Measurements from ENCODE around the gene CD44. TPM values are rescaled to one million over a fixed set of nuclear protein-coding genes. Genes with fewer than 3 reads are reported as not detected.

CD44 gene
- polyA plus RNA-seq, 1 donor from 2014 or later, result 0.77 TPM

DNA sequence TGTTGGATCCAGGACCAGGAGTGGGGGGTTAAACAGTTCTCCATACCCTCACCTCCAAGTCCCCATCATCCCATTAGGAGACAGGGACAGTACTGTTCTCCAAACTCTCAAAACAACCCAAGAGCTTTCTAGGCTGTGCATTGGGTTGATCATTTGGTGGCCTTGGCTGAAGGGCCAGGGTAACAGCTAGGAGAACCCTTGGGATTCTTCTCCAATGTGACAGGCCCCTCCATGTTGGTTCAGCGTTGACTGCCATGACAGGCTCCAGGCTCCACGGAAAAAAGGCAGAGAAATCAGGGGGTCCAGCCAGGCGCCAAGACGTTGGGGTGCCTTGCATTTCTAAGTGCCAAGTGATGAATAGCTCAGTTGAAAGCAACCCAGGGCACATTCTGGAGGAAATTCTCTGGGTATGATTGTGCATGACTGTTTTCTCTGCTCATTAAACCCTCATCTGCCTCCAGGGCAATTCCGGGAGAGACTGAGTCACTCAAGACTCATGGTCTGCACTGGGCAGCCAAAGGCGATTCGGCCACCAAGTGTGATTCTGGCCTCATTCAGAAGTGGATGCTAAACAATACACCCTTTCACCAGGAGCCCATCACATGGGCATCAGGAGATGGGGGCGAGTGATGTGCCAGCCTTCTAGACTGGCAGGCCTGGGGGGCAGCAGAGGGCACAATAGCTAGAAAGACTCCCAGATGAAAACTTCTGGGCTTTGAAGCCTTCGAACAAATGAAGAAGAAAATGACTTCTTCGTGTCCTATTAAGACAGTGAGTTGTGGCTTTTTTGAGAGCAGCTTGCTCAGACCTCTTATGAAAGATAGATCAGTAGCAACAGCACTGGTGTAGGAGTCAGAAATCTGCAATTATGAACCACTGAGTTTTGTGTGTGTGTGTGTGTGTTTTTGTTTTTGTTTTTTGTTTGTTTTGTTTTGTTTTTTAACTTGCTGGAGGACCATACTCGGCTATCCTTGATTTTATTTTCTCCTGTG lies 27.7 kb downstream of the CD44 start:
- H3K27me3 ChIP-seq (ENCODE audit: insufficient read depth, low read depth, low read length), result no peaks in the 10 kb centered on the region
- H3F3A ChIP-seq (ENCODE audit: insufficient read depth, low read length, poor library complexity, severe bottlenecking), result no peaks in the 10 kb centered on the region
- TF ChIP-seq RAD21 (conservative IDR thresholded peaks at IDR 0.05), result no peak
- no peak for TF ChIP-seq SMC3 (conservative IDR thresholded peaks at IDR 0.05; ENCODE audit: poor library complexity)
- no peak for TF ChIP-seq TAF1 (IDR thresholded peaks at IDR 0.05; ENCODE audit: low read depth)
- no peak for TF ChIP-seq EZH2 (IDR thresholded peaks at IDR 0.05; ENCODE audit: borderline replicate concordance, insufficient read depth, low read length, poor library complexity, severe bottlenecking)
- TF ChIP-seq MXI1 (conservative IDR thresholded peaks at IDR 0.05; ENCODE audit: poor library complexity, severe bottlenecking), result no peak
- TF ChIP-seq, protein P1, sequence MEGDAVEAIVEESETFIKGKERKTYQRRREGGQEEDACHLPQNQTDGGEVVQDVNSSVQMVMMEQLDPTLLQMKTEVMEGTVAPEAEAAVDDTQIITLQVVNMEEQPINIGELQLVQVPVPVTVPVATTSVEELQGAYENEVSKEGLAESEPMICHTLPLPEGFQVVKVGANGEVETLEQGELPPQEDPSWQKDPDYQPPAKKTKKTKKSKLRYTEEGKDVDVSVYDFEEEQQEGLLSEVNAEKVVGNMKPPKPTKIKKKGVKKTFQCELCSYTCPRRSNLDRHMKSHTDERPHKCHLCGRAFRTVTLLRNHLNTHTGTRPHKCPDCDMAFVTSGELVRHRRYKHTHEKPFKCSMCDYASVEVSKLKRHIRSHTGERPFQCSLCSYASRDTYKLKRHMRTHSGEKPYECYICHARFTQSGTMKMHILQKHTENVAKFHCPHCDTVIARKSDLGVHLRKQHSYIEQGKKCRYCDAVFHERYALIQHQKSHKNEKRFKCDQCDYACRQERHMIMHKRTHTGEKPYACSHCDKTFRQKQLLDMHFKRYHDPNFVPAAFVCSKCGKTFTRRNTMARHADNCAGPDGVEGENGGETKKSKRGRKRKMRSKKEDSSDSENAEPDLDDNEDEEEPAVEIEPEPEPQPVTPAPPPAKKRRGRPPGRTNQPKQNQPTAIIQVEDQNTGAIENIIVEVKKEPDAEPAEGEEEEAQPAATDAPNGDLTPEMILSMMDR (IDR thresholded peaks at IDR 0.05; ENCODE audit: poor library complexity, severe bottlenecking), result no peak
- no peak for TF ChIP-seq EP300 (conservative IDR thresholded peaks at IDR 0.05; ENCODE audit: poor library complexity, severe bottlenecking)
- no peak for TF ChIP-seq POLR2AphosphoS5 (IDR thresholded peaks at IDR 0.05)
- TF ChIP-seq, protein P2, sequence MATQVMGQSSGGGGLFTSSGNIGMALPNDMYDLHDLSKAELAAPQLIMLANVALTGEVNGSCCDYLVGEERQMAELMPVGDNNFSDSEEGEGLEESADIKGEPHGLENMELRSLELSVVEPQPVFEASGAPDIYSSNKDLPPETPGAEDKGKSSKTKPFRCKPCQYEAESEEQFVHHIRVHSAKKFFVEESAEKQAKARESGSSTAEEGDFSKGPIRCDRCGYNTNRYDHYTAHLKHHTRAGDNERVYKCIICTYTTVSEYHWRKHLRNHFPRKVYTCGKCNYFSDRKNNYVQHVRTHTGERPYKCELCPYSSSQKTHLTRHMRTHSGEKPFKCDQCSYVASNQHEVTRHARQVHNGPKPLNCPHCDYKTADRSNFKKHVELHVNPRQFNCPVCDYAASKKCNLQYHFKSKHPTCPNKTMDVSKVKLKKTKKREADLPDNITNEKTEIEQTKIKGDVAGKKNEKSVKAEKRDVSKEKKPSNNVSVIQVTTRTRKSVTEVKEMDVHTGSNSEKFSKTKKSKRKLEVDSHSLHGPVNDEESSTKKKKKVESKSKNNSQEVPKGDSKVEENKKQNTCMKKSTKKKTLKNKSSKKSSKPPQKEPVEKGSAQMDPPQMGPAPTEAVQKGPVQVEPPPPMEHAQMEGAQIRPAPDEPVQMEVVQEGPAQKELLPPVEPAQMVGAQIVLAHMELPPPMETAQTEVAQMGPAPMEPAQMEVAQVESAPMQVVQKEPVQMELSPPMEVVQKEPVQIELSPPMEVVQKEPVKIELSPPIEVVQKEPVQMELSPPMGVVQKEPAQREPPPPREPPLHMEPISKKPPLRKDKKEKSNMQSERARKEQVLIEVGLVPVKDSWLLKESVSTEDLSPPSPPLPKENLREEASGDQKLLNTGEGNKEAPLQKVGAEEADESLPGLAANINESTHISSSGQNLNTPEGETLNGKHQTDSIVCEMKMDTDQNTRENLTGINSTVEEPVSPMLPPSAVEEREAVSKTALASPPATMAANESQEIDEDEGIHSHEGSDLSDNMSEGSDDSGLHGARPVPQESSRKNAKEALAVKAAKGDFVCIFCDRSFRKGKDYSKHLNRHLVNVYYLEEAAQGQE (IDR thresholded peaks at IDR 0.05; ENCODE audit: borderline replicate concordance), result no peak
- H3K27ac ChIP-seq (ENCODE audit: low read length), result no peak overlapping the region
- no peak overlapping the region for H3K4me3 ChIP-seq (ENCODE audit: low read length)
- H3K9ac ChIP-seq (ENCODE audit: low read length), result no peak overlapping the region
- no peaks in the 10 kb centered on the region for H3K36me3 ChIP-seq (ENCODE audit: insufficient read depth, low read length)
- no peaks in the 10 kb centered on the region for H4K20me1 ChIP-seq (ENCODE audit: insufficient read depth)
- H2AFZ ChIP-seq (ENCODE audit: low read depth, low read length), result no peak overlapping the region
- H3K9me3 ChIP-seq (ENCODE audit: low read length), result no peaks in the 10 kb centered on the region
- H3K4me2 ChIP-seq (ENCODE audit: low read length), result no peak overlapping the region
- no peaks in the 10 kb centered on the region for H3K9me2 ChIP-seq (ENCODE audit: insufficient read depth, low read length)
- H3K79me2 ChIP-seq (replicated peaks; ENCODE audit: insufficient read depth, low read length), result no peaks in the 10 kb centered on the region

DNA sequence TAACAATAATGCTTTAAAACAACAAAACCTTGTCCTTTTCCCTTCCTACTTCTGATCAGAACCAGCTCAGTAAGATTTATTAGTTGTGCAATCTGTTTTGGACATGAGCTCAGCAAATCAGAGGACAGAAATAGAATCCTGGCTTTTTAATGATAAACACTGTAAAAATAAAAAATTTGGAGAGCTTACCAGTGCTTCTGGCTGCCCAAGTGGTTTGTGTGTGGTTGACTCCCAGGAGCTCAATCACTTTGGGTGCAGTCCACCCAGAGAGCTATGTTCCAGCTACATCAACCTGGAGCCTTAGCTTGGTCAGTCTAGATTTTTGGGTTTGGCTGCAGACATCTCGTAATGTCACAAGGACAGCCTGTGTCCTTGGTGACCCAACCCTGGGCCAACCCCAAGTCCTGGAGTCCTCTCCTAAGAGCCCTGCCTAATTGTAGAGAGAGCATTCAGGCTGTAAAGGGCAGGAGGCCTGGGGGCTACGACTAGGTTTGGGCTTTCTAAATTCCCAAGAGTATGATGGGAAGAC lies 28.5 kb downstream of the CD44 start:
- no peak overlapping the region for H3K9ac ChIP-seq (ENCODE audit: low read length)

More for the DNA sequence above, 28.5 kb downstream of the CD44 start:
- Histone ChIP-seq H3K27me3 (ENCODE audit: insufficient read depth, low read depth, low read length) (no peaks in the 10 kb centered on the region), H3K9me3 (ENCODE audit: low read length) (no peaks in the 10 kb centered on the region), H4K20me1 (ENCODE audit: insufficient read depth) (no peaks in the 10 kb centered on the region), H3K9me2 (ENCODE audit: insufficient read depth, low read length) (no peaks in the 10 kb centered on the region), H3K4me2 (ENCODE audit: low read length) (no peak overlapping the region), H2AFZ (ENCODE audit: low read depth, low read length) (no peak overlapping the region), H3K36me3 (ENCODE audit: insufficient read depth, low read length) (no peaks in the 10 kb centered on the region), H3F3A (ENCODE audit: insufficient read depth, low read length, poor library complexity, severe bottlenecking) (no peaks in the 10 kb centered on the region), H3K27ac (ENCODE audit: low read length) (no peak overlapping the region), H3K79me2 (replicated peaks; ENCODE audit: insufficient read depth, low read length) (no peaks in the 10 kb centered on the region), H3K4me3 (ENCODE audit: low read length) (no peak overlapping the region)
- TF ChIP-seq EP300 (conservative IDR thresholded peaks at IDR 0.05; ENCODE audit: poor library complexity, severe bottlenecking), result no peak
- no peak for TF ChIP-seq TAF1 (IDR thresholded peaks at IDR 0.05; ENCODE audit: low read depth)
- TF ChIP-seq SMC3 (conservative IDR thresholded peaks at IDR 0.05; ENCODE audit: poor library complexity), result no peak
- TF ChIP-seq MXI1 (conservative IDR thresholded peaks at IDR 0.05; ENCODE audit: poor library complexity, severe bottlenecking), result no peak
- no peak for TF ChIP-seq POLR2AphosphoS5 (IDR thresholded peaks at IDR 0.05)
- TF ChIP-seq RAD21 (conservative IDR thresholded peaks at IDR 0.05), result no peak
- TF ChIP-seq EZH2 (IDR thresholded peaks at IDR 0.05; ENCODE audit: borderline replicate concordance, insufficient read depth, low read length, poor library complexity, severe bottlenecking), result no peak
- TF ChIP-seq, protein P2 (IDR thresholded peaks at IDR 0.05; ENCODE audit: borderline replicate concordance), result no peak
- TF ChIP-seq, protein P1 (IDR thresholded peaks at IDR 0.05; ENCODE audit: poor library complexity, severe bottlenecking), result no peak
